SK-N-SH (cell line): ENCODE measurements around the gene GRAPL. TPM values are rescaled to one million over a fixed set of nuclear protein-coding genes. Genes with fewer than 3 reads are reported as not detected.
"Not testable (repeated sequence)": the region's sequence is repeated elsewhere in the genome, so short reads cannot be mapped to it uniquely, and the experiment has no call there.

Source experiments
- CTCF ChIA-PET: fragments of 300-600, 350-600 bp; formaldehyde crosslinking; extraction: SDS; loops from one replicate; lab custom pipeline; 2021; lab: Yijun Ruan, JAX
- POLR2A ChIA-PET: fragments of 350-600 bp; sonication (Branson Sonifier 250); formaldehyde crosslinking; extraction: SDS; loops from one replicate; lab custom pipeline; 2020; ENCODE audit warnings: antibody characterized with exemption, inconsistent platforms; lab: Yijun Ruan, JAX
- DNase-seq: peaks from one replicate; pipeline ENCODE4 v3.0.0; 2012
- H2AFZ ChIP-seq: fragments of 200-600 bp; sonication (generic); 2 replicates; pipeline ENCODE4 v1.8.1; 2016; ENCODE audit warnings: antibody characterized with exemption, mild to moderate bottlenecking, low read depth
- H3F3A ChIP-seq: fragments of 200-600 bp; sonication (generic); replicated peaks from 2 replicates; pipeline ENCODE3; 2016; ENCODE audit warnings: antibody characterized with exemption, mild to moderate bottlenecking; ENCODE audit not compliant: insufficient read depth
- H3K27ac ChIP-seq, 2 experiments: fragments of 200-500 bp in 1 of 2; fragments of 200-600 bp in 1 of 2; sonication (Bioruptor generic) in 1 of 2; sonication (generic), shearing (Covaris generic) in 1 of 2; 2 replicates each; pipeline versions ENCODE4 v1.5.1 to v1.6.1; 2014 to 2016; ENCODE audit warnings: low read depth in 2 of 2, inconsistent platforms in 1 of 2, low read length in 1 of 2, mild to moderate bottlenecking in 1 of 2, mixed read lengths in 1 of 2
- H3K27me3 ChIP-seq: fragments of 200-600 bp; sonication (generic), shearing (Covaris generic); 2 replicates; pipeline ENCODE4 v1.6.1; 2016; ENCODE audit warnings: mixed run types; ENCODE audit not compliant: insufficient read depth
- H3K36me3 ChIP-seq, 2 experiments: fragments of 200-500 bp in 1 of 2; fragments of 200-600 bp in 1 of 2; sonication (Bioruptor generic) in 1 of 2; sonication (generic) in 1 of 2; replicated peaks in 1 of 2; 2 replicates each; pipeline versions ENCODE3 to v1.5.1; 2014 to 2016; ENCODE audit warnings: low read length in 1 of 2, mild to moderate bottlenecking in 1 of 2; ENCODE audit not compliant: insufficient read depth in 2 of 2, control insufficient read depth in 1 of 2
- H3K4me1 ChIP-seq, 2 experiments: fragments of 200-500 bp in 1 of 2; fragments of 200-600 bp in 1 of 2; sonication (Bioruptor generic) in 1 of 2; sonication (generic), shearing (Covaris generic) in 1 of 2; 2 replicates each; pipeline versions ENCODE4 v1.5.1 to v1.6.1; 2014 to 2016; ENCODE audit warnings: low read depth in 1 of 2, low read length in 1 of 2, mixed run types in 1 of 2; ENCODE audit not compliant: insufficient read depth in 2 of 2, control insufficient read depth in 1 of 2
- H3K4me2 ChIP-seq: fragments of 200-600 bp; sonication (generic), shearing (Covaris generic); 2 replicates; pipeline ENCODE4 v1.6.1; 2017; ENCODE audit warnings: mixed run types
- H3K4me3 ChIP-seq, 2 experiments: fragments of 200-500 bp in 1 of 2; fragments of 200-600 bp in 1 of 2; sonication (Bioruptor generic) in 1 of 2; sonication (generic), shearing (Covaris generic) in 1 of 2; 2 replicates each; pipeline versions ENCODE4 v1.5.1 to v1.8.1; 2014 to 2016; ENCODE audit warnings: low read depth in 2 of 2, inconsistent platforms in 1 of 2, low read length in 1 of 2, mild to moderate bottlenecking in 1 of 2, mixed read lengths in 1 of 2, moderate library complexity in 1 of 2
- H3K79me2 ChIP-seq: fragments of 200-600 bp; sonication (generic); 2 replicates; pipeline ENCODE4 v1.8.1; 2017; ENCODE audit warnings: mild to moderate bottlenecking; ENCODE audit not compliant: insufficient read depth
- H3K9ac ChIP-seq: fragments of 200-600 bp; sonication (generic); 2 replicates; pipeline ENCODE4 v1.6.1; 2017; ENCODE audit warnings: mixed run types
- H3K9me2 ChIP-seq: fragments of 200-600 bp; sonication (generic); 2 replicates; pipeline ENCODE4 v1.6.1; 2017; ENCODE audit warnings: mixed run types
- H3K9me3 ChIP-seq: fragments of 200-600 bp; sonication (generic); 2 replicates; pipeline ENCODE4 v1.6.1; 2017; ENCODE audit warnings: mixed run types, mild to moderate bottlenecking, moderate library complexity
- H4K20me1 ChIP-seq: fragments of 200-600 bp; sonication (generic); 2 replicates; pipeline ENCODE4 v1.6.1; 2017; ENCODE audit warnings: mild to moderate bottlenecking, mixed run types; ENCODE audit not compliant: insufficient read depth
- WGBS: methylation state at CpG from one replicate; pipeline ENCODE4 v1.1.6; 2017; ENCODE audit warnings: low lambda C conversion rate; 5-methylcytosine and 5-hydroxymethylcytosine counted together
- polyA plus RNA-seq, 3 experiments: library from polyadenylated mRNA; depleted of rRNA; stranded (reverse); fragments of >200 nt; gene quantifications; 2 replicates each; pipeline ENCODE4 v1.2.3, GENCODE V29; 2012

GRAPL gene
- polyA plus RNA-seq (2012; rRNA removed) = not detected in 2 replicates
- polyA plus RNA-seq (2012; cell fraction: cytosol; rRNA removed) = 0.04 TPM in 1 of 2 replicates, not detected in the other
- polyA plus RNA-seq (2012; cell fraction: nucleus; rRNA removed) = 0.41 and 0.61 TPM in 2 replicates

GRCh38 chr17:19127148-19127980 lies at the start of gene GRAPL:
TSS of gene GRAPL (plus strand) at chr17:19127589. CDS start at chr17:19127620, 31 bp downstream.
- H3K9ac ChIP-seq, H2AFZ ChIP-seq, H3K4me3 ChIP-seq, H4K20me1 ChIP-seq, H3K27me3 ChIP-seq, CTCF ChIA-PET, H3F3A ChIP-seq, POLR2A ChIA-PET, H3K36me3 ChIP-seq, DNase-seq, H3K27ac ChIP-seq, H3K4me1 ChIP-seq, H3K79me2 ChIP-seq, H3K9me3 ChIP-seq, H3K4me2 ChIP-seq, H3K9me2 ChIP-seq: not testable (repeated sequence)
- WGBS = no CpG with 5 or more reads among the region's 14 CpGs

- H3K9ac ChIP-seq, H3K79me2 ChIP-seq, POLR2A ChIA-PET, H2AFZ ChIP-seq, H3K36me3 ChIP-seq, CTCF ChIA-PET, H3F3A ChIP-seq, H3K4me3 ChIP-seq, DNase-seq, H3K4me1 ChIP-seq, H4K20me1 ChIP-seq, H3K9me2 ChIP-seq, H3K27me3 ChIP-seq, H3K4me2 ChIP-seq, H3K9me3 ChIP-seq, H3K27ac ChIP-seq: not testable (repeated sequence)
- no CpG with 5 or more reads among the region's 77 CpGs for WGBS
These were observed 38.3 kb upstream of the GRAPL start for GRCh38 chr17:19088804-19089685.

- H4K20me1 ChIP-seq, H3K9ac ChIP-seq, DNase-seq, H3K36me3 ChIP-seq, H3K79me2 ChIP-seq, H3K27me3 ChIP-seq, H3K4me2 ChIP-seq, H3K9me2 ChIP-seq, H3K4me1 ChIP-seq, H3K9me3 ChIP-seq, H3K27ac ChIP-seq, H3F3A ChIP-seq, CTCF ChIA-PET, H2AFZ ChIP-seq, H3K4me3 ChIP-seq, POLR2A ChIA-PET: not testable (repeated sequence)
- WGBS = no CpG with 5 or more reads among the region's 13 CpGs
These were observed 37.2 kb upstream of the GRAPL start for GRCh38 chr17:19090058-19090772.
